Measurements from ENCODE around the gene ARAF.

DNA sequence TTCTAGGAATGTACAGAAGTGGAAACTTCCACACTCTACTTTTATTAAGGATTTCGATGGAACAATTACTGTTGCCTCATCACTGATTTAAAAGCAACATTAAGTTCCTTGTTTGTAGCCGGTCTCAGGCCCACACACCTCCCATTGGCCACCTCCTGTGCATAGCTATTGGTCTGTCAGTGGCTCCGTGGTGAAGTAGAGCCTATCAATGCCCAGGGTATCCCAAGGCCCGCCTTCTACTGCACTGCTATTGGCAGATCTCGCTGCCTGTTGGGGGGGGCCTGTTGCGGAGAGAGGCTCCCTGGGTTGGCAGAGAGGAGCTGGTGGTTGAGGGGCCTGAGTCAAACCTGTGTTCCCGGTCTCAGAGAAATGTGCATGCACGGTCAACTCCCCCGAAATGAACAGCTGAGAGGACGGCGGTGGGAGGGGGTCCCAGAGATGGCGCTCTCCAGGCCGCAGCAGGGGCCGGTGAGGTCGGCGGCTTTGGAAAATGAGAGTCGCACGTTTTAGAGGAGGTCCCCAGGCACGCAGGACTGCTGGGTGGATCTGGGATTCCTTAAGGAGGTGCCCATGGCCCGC is 4.9 kb upstream of the ARAF start:
- TF ChIP-seq, protein P1, sequence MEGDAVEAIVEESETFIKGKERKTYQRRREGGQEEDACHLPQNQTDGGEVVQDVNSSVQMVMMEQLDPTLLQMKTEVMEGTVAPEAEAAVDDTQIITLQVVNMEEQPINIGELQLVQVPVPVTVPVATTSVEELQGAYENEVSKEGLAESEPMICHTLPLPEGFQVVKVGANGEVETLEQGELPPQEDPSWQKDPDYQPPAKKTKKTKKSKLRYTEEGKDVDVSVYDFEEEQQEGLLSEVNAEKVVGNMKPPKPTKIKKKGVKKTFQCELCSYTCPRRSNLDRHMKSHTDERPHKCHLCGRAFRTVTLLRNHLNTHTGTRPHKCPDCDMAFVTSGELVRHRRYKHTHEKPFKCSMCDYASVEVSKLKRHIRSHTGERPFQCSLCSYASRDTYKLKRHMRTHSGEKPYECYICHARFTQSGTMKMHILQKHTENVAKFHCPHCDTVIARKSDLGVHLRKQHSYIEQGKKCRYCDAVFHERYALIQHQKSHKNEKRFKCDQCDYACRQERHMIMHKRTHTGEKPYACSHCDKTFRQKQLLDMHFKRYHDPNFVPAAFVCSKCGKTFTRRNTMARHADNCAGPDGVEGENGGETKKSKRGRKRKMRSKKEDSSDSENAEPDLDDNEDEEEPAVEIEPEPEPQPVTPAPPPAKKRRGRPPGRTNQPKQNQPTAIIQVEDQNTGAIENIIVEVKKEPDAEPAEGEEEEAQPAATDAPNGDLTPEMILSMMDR (IDR thresholded peaks at IDR 0.05) = no peak
- TF ChIP-seq POLR2A (IDR thresholded peaks at IDR 0.05) = peak; percentile 36 to 52
- TF ChIP-seq POLR2AphosphoS5 (IDR thresholded peaks at IDR 0.05) = peak; percentile 57
- TF ChIP-seq EP300 (IDR thresholded peaks at IDR 0.05) = no peak

All from gastroesophageal sphincter (tissue), 3 donors.